Trophoblast cell (in vitro differentiated cells and primary cell): ENCODE results near the gene MEX3A.
A peak's percentile ranks its signal among the peaks of the same experiment; 100 is the strongest.

Source experiments
- DNase-seq, 2 donors: peaks; one replicate each; pipeline ENCODE4 v3.0.0-alpha.2; 2016
- H2AFZ ChIP-seq: 2 replicates; pipeline ENCODE4 v1.6.1; 2013; ENCODE audit warnings: low read length, moderate library complexity, mild to moderate bottlenecking; ENCODE audit not compliant: insufficient read depth, poor library complexity
- H2AK5ac ChIP-seq: 2 replicates; pipeline ENCODE4 v1.6.1; 2013; ENCODE audit warnings: mild to moderate bottlenecking, low read length
- H2BK120ac ChIP-seq: 2 replicates; pipeline ENCODE4 v1.6.1; 2013; ENCODE audit warnings: low read length, mild to moderate bottlenecking, moderate library complexity; ENCODE audit not compliant: insufficient read depth, poor library complexity
- H2BK12ac ChIP-seq: 2 replicates; pipeline ENCODE4 v1.6.1; 2013; ENCODE audit warnings: mild to moderate bottlenecking, low read length, moderate library complexity
- H2BK5ac ChIP-seq: 2 replicates; pipeline ENCODE4 v1.6.1; 2013; ENCODE audit warnings: low read length, low read depth, moderate library complexity, mild to moderate bottlenecking; ENCODE audit not compliant: poor library complexity
- H3K14ac ChIP-seq: 2 replicates; pipeline ENCODE4 v1.6.1; 2013; ENCODE audit warnings: mild to moderate bottlenecking, low read length
- H3K18ac ChIP-seq: 2 replicates; pipeline ENCODE4 v1.6.1; 2013; ENCODE audit warnings: mild to moderate bottlenecking, low read length
- H3K23ac ChIP-seq: 2 replicates; pipeline ENCODE4 v1.6.1; 2013; ENCODE audit warnings: low read length
- H3K27ac ChIP-seq: 2 replicates; pipeline ENCODE4 v1.5.1; 2013; ENCODE audit warnings: low read depth, mild to moderate bottlenecking, inconsistent platforms, low read length, moderate library complexity
- H3K27me3 ChIP-seq: 2 replicates; pipeline ENCODE4 v1.6.1; 2013; ENCODE audit warnings: inconsistent platforms, mild to moderate bottlenecking, low read length, moderate library complexity; ENCODE audit not compliant: insufficient read depth
- H3K36me3 ChIP-seq, 2 experiments: 1 replicate in 1 of 2; 2 replicates in 1 of 2; pipeline ENCODE4 v1.6.1; 2013; ENCODE audit warnings: low read length in 2 of 2, mild to moderate bottlenecking in 2 of 2, moderate library complexity in 1 of 2; ENCODE audit not compliant: insufficient read depth in 2 of 2, control insufficient read depth in 1 of 2
- H3K4ac ChIP-seq: 2 replicates; pipeline ENCODE4 v1.6.1; 2013; ENCODE audit warnings: low read depth, mild to moderate bottlenecking, low read length, moderate library complexity
- H3K4me1 ChIP-seq, 2 experiments: 1 replicate in 1 of 2; 2 replicates in 1 of 2; pipeline ENCODE4 v1.6.1; 2013; ENCODE audit warnings: low read length in 2 of 2, mild to moderate bottlenecking in 2 of 2, moderate library complexity in 1 of 2; ENCODE audit not compliant: insufficient read depth in 2 of 2, control insufficient read depth in 1 of 2
- H3K4me2 ChIP-seq: 2 replicates; pipeline ENCODE4 v1.6.1; 2013; ENCODE audit warnings: inconsistent platforms, mild to moderate bottlenecking, low read length, moderate library complexity
- H3K4me3 ChIP-seq: 2 replicates; pipeline ENCODE4 v1.5.1; 2013; ENCODE audit warnings: mild to moderate bottlenecking, low read depth, low read length, inconsistent platforms
- H3K79me1 ChIP-seq: one replicate; pipeline ENCODE4 v1.6.1; 2013; ENCODE audit warnings: low read length
- H3K79me2 ChIP-seq: 2 replicates; pipeline ENCODE4 v1.6.1; 2013; ENCODE audit warnings: low read length, mild to moderate bottlenecking; ENCODE audit not compliant: control insufficient read depth, insufficient read depth, poor library complexity
- H3K9ac ChIP-seq: 2 replicates; pipeline ENCODE4 v1.6.1; 2013; ENCODE audit warnings: mild to moderate bottlenecking, low read length
- H3K9me3 ChIP-seq: 2 replicates; pipeline ENCODE4 v1.6.1; 2013; ENCODE audit warnings: low read depth, mild to moderate bottlenecking, control low read depth, inconsistent platforms, low read length; ENCODE audit not compliant: insufficient read depth
- H4K12ac ChIP-seq: 2 replicates; pipeline ENCODE4 v1.6.1; 2013; ENCODE audit warnings: low read depth, mild to moderate bottlenecking, low read length, moderate library complexity
- H4K8ac ChIP-seq: 2 replicates; pipeline ENCODE4 v1.6.1; 2013; ENCODE audit warnings: low read depth, mild to moderate bottlenecking, low read length, moderate library complexity
- H4K91ac ChIP-seq: one replicate; pipeline ENCODE4 v1.6.1; 2013; ENCODE audit warnings: low read depth, mild to moderate bottlenecking, low read length, moderate library complexity
- WGBS: extraction: QIAGEN DNeasy Blood & Tissue Kit; methylation state at CpG from one replicate; pipeline ENCODE4 v1.1.7; 2013; ENCODE audit warnings: missing lambda C conversion rate; ENCODE audit not compliant: insufficient read length, insufficient coverage; ENCODE audit errors: extremely low coverage; 5-methylcytosine and 5-hydroxymethylcytosine counted together

Gene MEX3A

DNA sequence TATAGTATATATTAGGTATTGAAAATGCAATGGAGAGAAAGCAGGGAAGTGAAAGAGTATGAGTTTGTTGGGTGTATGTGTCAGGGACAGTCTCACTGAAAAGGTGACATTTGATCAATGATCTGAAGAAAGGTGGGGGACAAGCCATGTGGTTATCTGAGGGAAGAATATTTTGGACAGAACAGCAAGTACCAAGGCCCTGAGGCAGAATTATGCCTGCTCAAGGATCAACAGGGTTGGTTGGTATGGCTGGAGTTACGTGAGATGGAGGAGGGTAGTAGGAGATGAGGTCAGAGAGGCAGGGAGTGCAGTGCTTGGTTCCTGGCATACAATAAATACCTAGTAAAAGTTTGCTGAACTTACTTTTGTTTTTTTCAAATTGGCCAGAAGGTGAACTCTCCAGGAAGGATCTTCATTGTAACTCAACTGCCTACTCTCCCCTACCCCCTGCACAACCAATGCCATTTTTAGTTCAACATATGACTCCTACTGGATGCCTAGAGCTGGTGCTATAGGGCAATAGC is 25.9 kb downstream of the MEX3A start:
- H2AK5ac ChIP-seq = no peak overlapping the region
- no CpG with 5 or more reads among the region's 1 CpG for WGBS
- H3K79me1 ChIP-seq = peaks cover 21% of the 10 kb centered on the region
- peaks cover 16% of the 10 kb centered on the region for H3K79me2 ChIP-seq
- H2AFZ ChIP-seq = no peak overlapping the region
- no peak overlapping the region for H3K9ac ChIP-seq
- no peak overlapping the region for H4K91ac ChIP-seq
- DNase-seq = no peak
- no peak overlapping the region for H2BK12ac ChIP-seq
- H3K9me3 ChIP-seq = no peaks in the 10 kb centered on the region
- H3K36me3 ChIP-seq = peaks cover 4 to 6% of the 10 kb centered on the region in 2 experiments
- no peak overlapping the region for H3K14ac ChIP-seq
- no peaks in the 10 kb centered on the region for H3K27me3 ChIP-seq
- H2BK5ac ChIP-seq = no peak overlapping the region
- no peak overlapping the region for H3K23ac ChIP-seq
- H3K4me3 ChIP-seq = no peak overlapping the region
- H3K27ac ChIP-seq = no peak overlapping the region
- H2BK120ac ChIP-seq = no peak overlapping the region
- H3K18ac ChIP-seq = no peak overlapping the region
- H4K12ac ChIP-seq = no peak overlapping the region
- H4K8ac ChIP-seq = no peak overlapping the region
- no peak overlapping the region for H3K4me2 ChIP-seq
- H3K4me1 ChIP-seq = peaks cover 4 to 8% of the 10 kb centered on the region in 2 experiments
- peak overlapping the region; percentile 18 for H3K4ac ChIP-seq

DNA sequence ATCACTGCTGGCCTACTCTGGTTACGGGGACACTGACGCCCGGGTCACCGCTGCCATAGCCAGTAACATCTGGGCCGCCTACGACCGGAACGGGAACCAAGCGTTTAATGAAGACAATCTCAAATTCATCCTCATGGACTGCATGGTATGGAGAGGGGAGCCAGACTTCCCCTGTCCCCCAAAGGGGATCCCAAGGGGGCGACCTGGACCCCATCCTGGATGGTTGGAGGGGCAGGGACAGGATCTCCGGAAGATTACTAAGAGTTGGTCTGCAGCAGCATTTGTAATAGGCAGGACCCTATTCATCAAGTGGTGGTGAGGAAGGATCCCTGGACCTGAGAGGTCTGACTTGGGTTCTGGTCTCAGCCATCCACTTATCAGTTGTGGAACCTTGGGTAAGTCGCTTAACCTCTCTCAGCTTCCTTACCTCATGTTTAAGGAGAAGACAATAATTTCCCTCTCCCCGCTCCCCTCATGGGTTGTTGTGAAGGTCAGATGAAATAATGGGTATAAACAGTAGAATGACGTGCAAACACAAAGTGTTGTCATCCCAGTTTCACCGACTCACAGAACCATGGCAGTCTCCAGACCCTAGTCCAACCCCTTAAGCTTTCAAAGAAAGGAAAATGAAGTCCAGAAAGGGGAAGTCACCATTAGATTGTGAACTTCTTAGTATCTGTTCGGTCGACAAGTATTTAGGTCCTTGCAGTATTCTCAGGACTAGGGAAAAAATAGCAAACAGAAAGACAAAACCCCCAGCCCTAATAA is 26.8 kb downstream of the MEX3A start:
- H3K4me2 ChIP-seq = peak overlapping the region; percentile 81
- H2AK5ac ChIP-seq = peak overlapping the region; percentile 77
- H3K4me3 ChIP-seq = peak overlapping the region; percentile 94
- no peaks in the 10 kb centered on the region for H3K9me3 ChIP-seq
- peak overlapping the region; percentile 96 for H4K8ac ChIP-seq
- peak overlapping the region; percentile 75 for H3K14ac ChIP-seq
- peak overlapping the region; percentile 63 for H4K12ac ChIP-seq
- H2AFZ ChIP-seq = peak overlapping the region; percentile 92
- H3K79me2 ChIP-seq = peaks cover 13% of the 10 kb centered on the region
- no CpG with 5 or more reads among the region's 17 CpGs for WGBS
- peak overlapping the region; percentile 33 for H2BK120ac ChIP-seq
- H3K27ac ChIP-seq = peak overlapping the region; percentile 42
- no peaks in the 10 kb centered on the region for H3K27me3 ChIP-seq
- H3K18ac ChIP-seq = peak overlapping the region; percentile 89
- no peak overlapping the region for H2BK12ac ChIP-seq
- peaks cover 18% of the 10 kb centered on the region for H3K79me1 ChIP-seq
- peak overlapping the region; percentile 75 for H3K4ac ChIP-seq
- no peak overlapping the region for H3K23ac ChIP-seq
- peak overlapping the region; percentile 62 for H4K91ac ChIP-seq
- no peak for DNase-seq
- peaks cover 4 to 5% of the 10 kb centered on the region in 2 experiments for H3K4me1 ChIP-seq
- peaks cover 7% of the 10 kb centered on the region in 2 experiments for H3K36me3 ChIP-seq
- peak overlapping the region; percentile 37 for H2BK5ac ChIP-seq
- H3K9ac ChIP-seq = peak overlapping the region; percentile 84

DNA sequence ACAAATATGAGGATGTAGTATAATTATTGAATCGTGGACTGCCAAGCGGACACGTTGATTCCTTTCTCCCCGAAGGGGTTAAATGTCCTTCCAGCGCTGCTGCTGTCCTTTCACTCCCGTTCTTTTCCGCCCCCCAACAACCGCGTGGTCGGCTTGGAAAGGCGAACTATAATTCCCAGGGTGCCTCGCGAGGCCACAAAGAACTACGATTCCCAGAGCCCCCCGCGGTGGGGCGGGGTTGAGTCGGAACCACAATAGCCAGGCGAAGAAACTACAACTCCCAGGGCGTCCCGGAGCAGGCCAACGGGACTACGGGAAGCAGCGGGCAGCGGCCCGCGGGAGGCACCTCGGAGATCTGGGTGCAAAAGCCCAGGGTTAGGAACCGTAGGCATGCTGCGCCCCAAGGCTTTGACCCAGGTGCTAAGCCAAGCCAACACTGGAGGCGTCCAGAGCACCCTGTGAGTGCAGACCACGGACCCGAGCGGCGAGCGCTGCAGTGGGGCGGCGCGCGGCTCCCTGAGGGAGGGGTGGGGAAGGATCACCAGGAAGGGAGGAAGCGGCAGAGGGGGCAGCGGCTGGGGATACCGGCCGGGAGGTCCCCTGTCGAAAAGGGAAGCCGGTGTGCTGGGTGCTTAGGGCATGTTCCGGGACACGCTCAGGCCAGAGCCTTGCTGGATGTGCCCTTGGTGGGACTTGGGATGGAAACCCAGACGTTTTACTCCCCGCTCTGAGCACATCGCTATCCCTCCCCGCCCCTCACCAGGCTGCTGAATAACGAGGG is 27.6 kb downstream of the MEX3A start, which contains the start of gene LAMTOR2:
Gene LAMTOR2, plus strand, starts transcription at position 283 of the 781 bp plus-strand sequence. Its CDS starts 108 bp downstream, at position 391.
- Histone ChIP-seq H4K8ac (peak within 1 kb of the TSS; percentile 96), H3K36me3 (peaks cover 13 to 15% of the 10 kb centered on the region in 2 experiments), H2BK12ac (peak within 1 kb of the TSS; percentile 45), H3K9me3 (no peaks in the 10 kb centered on the region), H3K27ac (peak within 1 kb of the TSS; percentile 98), H3K4me3 (peak within 1 kb of the TSS; percentile 94), H3K4ac (peak within 1 kb of the TSS; percentile 81), H2AFZ (peak within 1 kb of the TSS; percentile 92), H3K79me2 (peaks cover 13% of the 10 kb centered on the region), H3K27me3 (no peaks in the 10 kb centered on the region), H4K12ac (peak within 1 kb of the TSS; percentile 88), H2AK5ac (peak within 1 kb of the TSS; percentile 83), H3K23ac (no peak within 1 kb of the TSS), H2BK5ac (peak within 1 kb of the TSS; percentile 89), H2BK120ac (peak within 1 kb of the TSS; percentile 78), H3K18ac (peak within 1 kb of the TSS; percentile 90), H3K79me1 (peaks cover 18% of the 10 kb centered on the region), H3K9ac (peak within 1 kb of the TSS; percentile 95), H3K4me1 (peaks cover 4 to 5% of the 10 kb centered on the region in 2 experiments), H4K91ac (peak within 1 kb of the TSS; percentile 94), H3K4me2 (peak within 1 kb of the TSS; percentile 98), H3K14ac (peak within 1 kb of the TSS; percentile 92)
- no CpG with 5 or more reads among the region's 53 CpGs for WGBS
- peak; percentile 94 to 98 for DNase-seq

DNA sequence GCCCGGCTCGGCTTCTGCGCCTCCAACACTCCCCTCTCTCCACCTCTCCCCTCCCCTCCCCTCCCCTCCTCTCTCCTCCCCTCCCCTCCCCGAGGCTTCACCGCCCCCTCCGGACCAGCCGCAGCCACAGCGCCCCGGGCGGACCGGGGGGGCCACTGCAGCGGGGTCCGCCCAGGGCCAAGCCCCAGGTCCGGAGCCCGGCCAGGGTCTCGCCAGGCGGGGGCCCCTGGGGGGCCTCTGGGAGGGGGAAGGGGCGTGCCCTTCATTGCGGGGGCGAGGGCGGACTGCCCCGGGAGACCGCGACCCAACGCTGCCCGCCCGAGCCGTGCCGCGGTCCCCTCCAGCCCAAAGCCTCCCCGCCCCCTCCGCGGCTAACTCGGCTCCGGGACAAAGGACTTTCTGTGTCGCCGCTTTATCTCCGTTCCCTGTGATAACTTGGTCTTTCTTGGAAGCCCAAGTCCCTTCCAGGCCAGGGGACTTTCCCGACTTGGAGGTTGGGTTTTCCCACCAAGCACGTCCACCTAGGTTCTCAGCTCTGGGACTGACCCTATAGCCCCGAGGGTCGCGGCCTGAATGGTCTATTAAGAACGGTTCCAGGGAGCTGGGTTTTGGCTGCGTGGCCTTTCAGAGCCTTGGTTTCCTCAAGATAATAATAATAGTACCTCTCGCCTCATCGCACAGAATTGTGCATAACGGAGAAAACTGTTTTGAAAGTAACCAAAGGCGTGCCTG is 28.3 kb downstream of the MEX3A start, which contains the start of gene UBQLN4:
Gene UBQLN4, minus strand, starts transcription at position 31 of the 732 bp plus-strand sequence. CDS start 97 bp downstream, outside the sequence.
- H3K9ac ChIP-seq = peak within 1 kb of the TSS; percentile 95
- WGBS = no CpG with 5 or more reads among the region's 49 CpGs

More for the DNA sequence above, 28.3 kb downstream of the MEX3A start, which contains the start of gene UBQLN4:
- peaks cover 4 to 5% of the 10 kb centered on the region in 2 experiments for H3K4me1 ChIP-seq
- H2BK120ac ChIP-seq = peak within 1 kb of the TSS; percentile 78
- no peak within 1 kb of the TSS for H3K23ac ChIP-seq
- peak within 1 kb of the TSS; percentile 86 for H2AFZ ChIP-seq
- peak within 1 kb of the TSS; percentile 88 for H4K12ac ChIP-seq
- H4K8ac ChIP-seq = peak within 1 kb of the TSS; percentile 96
- H2BK12ac ChIP-seq = peak within 1 kb of the TSS; percentile 45
- no peaks in the 10 kb centered on the region for H3K27me3 ChIP-seq
- H4K91ac ChIP-seq = peak within 1 kb of the TSS; percentile 94
- H3K9me3 ChIP-seq = no peaks in the 10 kb centered on the region
- peak within 1 kb of the TSS; percentile 81 for H3K4ac ChIP-seq
- H3K4me3 ChIP-seq = peak within 1 kb of the TSS; percentile 94
- H2AK5ac ChIP-seq = peak within 1 kb of the TSS; percentile 83
- H3K79me2 ChIP-seq = peaks cover 13% of the 10 kb centered on the region
- peak within 1 kb of the TSS; percentile 90 for H3K18ac ChIP-seq
- DNase-seq = peak; percentile 63 to 82
- H3K14ac ChIP-seq = peak within 1 kb of the TSS; percentile 92
- peak within 1 kb of the TSS; percentile 89 for H2BK5ac ChIP-seq
- peak within 1 kb of the TSS; percentile 98 for H3K27ac ChIP-seq
- H3K79me1 ChIP-seq = peaks cover 18% of the 10 kb centered on the region
- H3K36me3 ChIP-seq = peaks cover 14 to 22% of the 10 kb centered on the region in 2 experiments
- peak within 1 kb of the TSS; percentile 98 for H3K4me2 ChIP-seq
